Endothelial cell of umbilical vein (primary cell): Measurements from ENCODE around the gene CNTNAP2. TPM values are rescaled to one million over a fixed set of nuclear protein-coding genes. Genes with fewer than 3 reads are reported as not detected.

Source experiments
- BruUV-seq: library from RNA; stranded (reverse); fragments of 400-500 nt; replicated peaks from 2 replicates; lab custom pipeline; 2021; lab: Mats Ljungman, UMichigan
- CTCF ChIA-PET: fragments of 300-600, 350-600 bp; sonication (Branson Sonifier 250); formaldehyde crosslinking; loops from one replicate; lab custom pipeline; 2021; ENCODE audit warnings: antibody characterized with exemption, inconsistent platforms; lab: Charles Lee
- POLR2A ChIA-PET: fragments of 300-600, 350-600 bp; sonication (Branson Sonifier 250); formaldehyde crosslinking; loops from one replicate; lab custom pipeline; 2021; ENCODE audit warnings: antibody characterized with exemption, inconsistent platforms; lab: Charles Lee
- DNase-seq: peaks from one replicate; pipeline ENCODE4 v3.0.0-alpha.2; 2011; ENCODE audit warnings: low read depth, low spot score
- FAIRE-seq: peaks from 2 replicates; lab custom pipeline; 2011; peaks lifted over from hg19 to GRCh38; lab: Jason Lieb, UNC
- H2AFZ ChIP-seq: 2 replicates; pipeline ENCODE4 v1.6.0; 2012; ENCODE audit warnings: low read depth, low read length, control low read depth, inconsistent platforms
- H3K27ac ChIP-seq: 2 replicates; pipeline ENCODE4 v1.5.1; 2011; ENCODE audit warnings: low read depth, mild to moderate bottlenecking, control low read depth, low read length, moderate library complexity; ENCODE audit not compliant: insufficient read depth
- H3K27me3 ChIP-seq, 2 experiments: 2 replicates each; pipeline versions ENCODE4 v1.6.0 to v1.6.1; 2011; ENCODE audit warnings: low read length in 2 of 2, mixed read lengths in 1 of 2; ENCODE audit not compliant: control insufficient read depth in 2 of 2, insufficient read depth in 2 of 2
- H3K36me3 ChIP-seq, 2 experiments: 2 replicates in 1 of 2; 3 replicates in 1 of 2; pipeline ENCODE4 v1.5.1; 2011; ENCODE audit warnings: low read length in 2 of 2, mild to moderate bottlenecking in 1 of 2, moderate library complexity in 1 of 2; ENCODE audit not compliant: control insufficient read depth in 2 of 2, insufficient read depth in 2 of 2; ENCODE audit errors: extremely low read depth in 1 of 2
- H3K4me1 ChIP-seq: 3 replicates; pipeline ENCODE4 v1.5.1; 2011; ENCODE audit warnings: mild to moderate bottlenecking, low read length; ENCODE audit not compliant: control insufficient read depth, insufficient read depth; ENCODE audit errors: extremely low read depth
- H3K4me2 ChIP-seq: 2 replicates; pipeline ENCODE4 v1.6.1; 2011; ENCODE audit warnings: low read length, control low read depth, mixed read lengths; ENCODE audit not compliant: insufficient read depth
- H3K4me3 ChIP-seq, 3 experiments: fragments of 200-600 bp in 1 of 3; sonication (generic), shearing (Covaris generic) in 1 of 3; replicated peaks in 1 of 3; 2 replicates each; pipeline ENCODE4 v1.5.1; 2011 to 2016; ENCODE audit warnings: control low read depth in 3 of 3, low read length in 3 of 3, mild to moderate bottlenecking in 2 of 3, inconsistent platforms in 1 of 3, low read depth in 1 of 3, moderate library complexity in 1 of 3; ENCODE audit not compliant: insufficient read depth in 1 of 3
- H3K79me2 ChIP-seq: 2 replicates; pipeline ENCODE4 v1.6.0; 2012; ENCODE audit warnings: low read length, inconsistent platforms; ENCODE audit not compliant: control insufficient read depth, insufficient read depth
- H3K9ac ChIP-seq: replicated peaks from 2 replicates; pipeline ENCODE3; 2011; ENCODE audit warnings: low read length, control low read depth; ENCODE audit not compliant: insufficient read depth; ENCODE audit errors: extremely low read depth
- H3K9me1 ChIP-seq: replicated peaks from 3 replicates; pipeline ENCODE4 v1.6.0; 2011; ENCODE audit warnings: mild to moderate bottlenecking, low read length; ENCODE audit not compliant: control insufficient read depth, insufficient read depth; ENCODE audit errors: extremely low read depth
- H3K9me3 ChIP-seq: replicated peaks from 2 replicates; pipeline ENCODE4 v1.5.1; 2012; ENCODE audit warnings: low read length, inconsistent platforms; ENCODE audit not compliant: control insufficient read depth, insufficient read depth
- H4K20me1 ChIP-seq: replicated peaks from 2 replicates; pipeline ENCODE3; 2011; ENCODE audit warnings: mild to moderate bottlenecking, low read length; ENCODE audit not compliant: control insufficient read depth, insufficient read depth; ENCODE audit errors: extremely low read depth
- EZH2 ChIP-seq: IDR thresholded peaks from 2 replicates; pipeline ENCODE4 v1.6.1; 2012; ENCODE audit warnings: borderline replicate concordance, low read depth, mild to moderate bottlenecking, moderate library complexity, low read length, inconsistent platforms; ENCODE audit not compliant: severe bottlenecking
- FOS ChIP-seq: IDR thresholded peaks from 2 replicates; pipeline ENCODE4 v1.6.1; 2011; ENCODE audit warnings: mild to moderate bottlenecking, low read length, moderate library complexity, borderline replicate concordance; ENCODE audit not compliant: insufficient read depth
- JUN ChIP-seq: IDR thresholded peaks from 2 replicates; pipeline ENCODE4 v1.6.1; 2011; ENCODE audit warnings: borderline replicate concordance, low read depth; ENCODE audit not compliant: insufficient read length, insufficient read depth
- MYC ChIP-seq: IDR thresholded peaks from one replicate; pipeline ENCODE4 v1.6.1; 2011; ENCODE audit warnings: mild to moderate bottlenecking, low read depth, low read length
- POLR2A ChIP-seq: IDR thresholded peaks from 2 replicates; pipeline ENCODE4 v1.6.1; 2012; ENCODE audit warnings: low read depth, mild to moderate bottlenecking, control low read depth, low read length
- POLR2AphosphoS5 ChIP-seq: IDR thresholded peaks from 2 replicates; pipeline ENCODE4 v1.6.1; 2012; ENCODE audit warnings: low read depth, mild to moderate bottlenecking, control low read depth, low read length, moderate library complexity; ENCODE audit not compliant: insufficient read depth
- dilution Hi-C: fragments of 300-500 bp; cut with MboI; formaldehyde crosslinking; loops from one replicate; pipeline ENCODE4 v1.15.0; 2019; ENCODE audit warnings: low sequenced_read_pairs; ENCODE audit not compliant: extremely low pct_ligation_motif_present
- intact Hi-C: fragments of 100-400 bp; cut with micrococcal nuclease; formaldehyde crosslinking; loops from one replicate; pipeline ENCODE4 v1.10.0; 2022
- polyA plus RNA-seq, 4 experiments: library from polyadenylated mRNA; depleted of rRNA in 3 of 4; stranded (reverse) in 3 of 4; unstranded in 1 of 4; fragments of >200 nt; gene quantifications; 2 replicates each; pipeline versions ENCODE4 v1.2.1 to v1.2.3, GENCODE V29; 2011 to 2012; ENCODE audit warnings: missing spikeins in 1 of 4
- total RNA-seq: library from RNA; stranded (reverse); gene quantifications from 2 replicates; pipeline ENCODE4 v1.2.3, GENCODE V29; 2021
- TF ChIP-seq, protein P1 (sequence below): IDR thresholded peaks from 2 replicates; pipeline ENCODE4 v1.6.1; 2011; ENCODE audit not compliant: insufficient read depth, insufficient read length

Gene CNTNAP2
- total and polyA plus RNA-seq, 2 donors (not counting 3 experiments of a cell fraction or from before 2014, with no cell fraction given): not detected

DNA sequence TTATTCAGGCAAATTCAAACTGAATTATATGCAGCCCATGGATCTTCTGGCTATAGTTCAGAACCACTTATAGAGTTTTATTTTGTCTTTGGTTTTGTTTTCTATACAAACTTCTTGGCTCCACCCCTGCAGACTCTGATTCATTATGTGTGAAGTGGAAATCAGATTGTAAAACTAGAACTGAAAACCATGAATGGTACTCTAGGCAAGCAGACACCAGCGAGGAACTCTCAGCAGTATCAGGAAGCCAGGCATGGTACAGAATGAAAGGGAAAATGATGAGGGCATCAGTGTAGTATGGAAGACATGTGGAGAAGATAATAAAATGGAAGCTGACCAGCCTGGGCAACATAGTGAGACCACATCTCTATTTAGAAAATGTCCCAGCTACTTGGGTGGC lies 1447.1 kb downstream of the CNTNAP2 start:
- POLR2A ChIA-PET: no interaction called here
- Histone ChIP-seq H3K4me3 (no peak overlapping the region), H2AFZ (no peak overlapping the region), H3K27me3 (no peaks in the 10 kb centered on the region), H3K9me1 (no peaks in the 10 kb centered on the region), H4K20me1 (no peaks in the 10 kb centered on the region), H3K9me3 (no peaks in the 10 kb centered on the region), H3K36me3 (no peaks in the 10 kb centered on the region), H3K9ac (no peak overlapping the region), H3K27ac (no peak overlapping the region), H3K4me1 (no peaks in the 10 kb centered on the region), H3K4me2 (no peak overlapping the region), H3K79me2 (no peaks in the 10 kb centered on the region)
- intact Hi-C loops: no loop called here
- DNase-seq (no peak), FAIRE-seq (no peak)
- dilution Hi-C loops: no loop called here
- no TSS peak for BruUV-seq
- TF ChIP-seq EZH2 (no peak), MYC (no peak), FOS (no peak), POLR2A (no peak)
- CTCF ChIA-PET: no interaction called here

- Histone ChIP-seq H2AFZ (no peak overlapping the region), H3K36me3 (no peaks in the 10 kb centered on the region), H3K9me3 (no peaks in the 10 kb centered on the region), H3K27me3 (no peaks in the 10 kb centered on the region), H3K4me3 (no peak overlapping the region), H3K27ac (no peak overlapping the region), H3K4me2 (no peak overlapping the region), H3K79me2 (no peaks in the 10 kb centered on the region), H3K9me1 (no peaks in the 10 kb centered on the region), H4K20me1 (no peaks in the 10 kb centered on the region), H3K4me1 (no peaks in the 10 kb centered on the region), H3K9ac (no peak overlapping the region)
- dilution Hi-C loops: no loop called here
- DNase-seq (no peak), FAIRE-seq (no peak)
- intact Hi-C loops: no loop called here
- no peak for TF ChIP-seq EZH2
- TF ChIP-seq JUN: no peak
- no peak for TF ChIP-seq POLR2A
- TF ChIP-seq, protein P1, sequence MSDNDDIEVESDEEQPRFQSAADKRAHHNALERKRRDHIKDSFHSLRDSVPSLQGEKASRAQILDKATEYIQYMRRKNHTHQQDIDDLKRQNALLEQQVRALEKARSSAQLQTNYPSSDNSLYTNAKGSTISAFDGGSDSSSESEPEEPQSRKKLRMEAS: no peak
- no peak for TF ChIP-seq POLR2AphosphoS5
- BruUV-seq: no TSS peak
- ChIA-PET POLR2A (no interaction called here), CTCF (no interaction called here)
Measured at GRCh38 chr7:147564786-147565476, 1448.3 kb downstream of the CNTNAP2 start.
